ENCODE results near the gene MRPS23. TPM values are rescaled to one million over a fixed set of nuclear protein-coding genes. Genes with fewer than 3 reads are reported as not detected.

Gene MRPS23
- total and polyA plus RNA-seq, 8 donors: 5.8 to 25.4 (median 15.2) TPM

DNA sequence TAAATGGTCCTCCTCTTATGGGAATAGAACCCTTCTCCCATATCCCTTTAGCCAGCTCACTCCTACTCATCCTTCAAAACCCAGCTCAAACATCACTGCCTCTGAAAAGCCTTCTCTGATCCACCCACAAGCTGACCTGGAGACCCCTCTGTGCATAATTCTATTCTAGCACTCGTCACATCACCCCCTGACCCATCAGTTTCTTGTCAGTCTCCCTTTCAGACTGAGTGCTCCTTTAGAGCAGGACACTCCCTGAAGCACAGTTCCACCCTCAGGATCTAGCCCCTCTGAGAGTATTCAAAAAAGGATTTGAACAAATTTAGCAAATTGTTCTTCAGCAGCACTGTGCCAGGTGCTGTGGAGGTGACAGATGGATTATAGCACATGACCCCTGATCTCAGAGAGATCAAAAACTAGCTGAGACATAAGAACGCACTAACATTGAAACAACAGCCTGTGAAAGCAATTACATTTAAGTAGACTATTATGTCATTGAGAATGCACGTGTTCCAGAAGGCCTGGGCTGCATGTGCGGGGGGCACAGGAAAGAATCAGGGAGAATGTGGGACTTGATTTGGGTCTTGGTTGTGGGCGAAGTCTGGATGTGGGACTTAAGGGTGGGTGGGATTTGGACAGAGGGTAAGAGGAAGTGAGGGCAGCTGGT is 43.5 kb downstream of the MRPS23 start:
- Histone ChIP-seq H3K27me3 (no peaks in the 10 kb centered on the region), H3K4me3 (no peak overlapping the region), H3K9me3 (no peaks in the 10 kb centered on the region), H3K27ac (no peak overlapping the region), H3K4me1 (no peaks in the 10 kb centered on the region), H3K36me3 (no peaks in the 10 kb centered on the region)
- ATAC-seq (no peak), FAIRE-seq (no peak), DNase-seq (no peak)
- WGBS, 2 donors: 52 to 60% methylated on average over 5 of the region's 5 CpGs
- TF ChIP-seq, protein P1, sequence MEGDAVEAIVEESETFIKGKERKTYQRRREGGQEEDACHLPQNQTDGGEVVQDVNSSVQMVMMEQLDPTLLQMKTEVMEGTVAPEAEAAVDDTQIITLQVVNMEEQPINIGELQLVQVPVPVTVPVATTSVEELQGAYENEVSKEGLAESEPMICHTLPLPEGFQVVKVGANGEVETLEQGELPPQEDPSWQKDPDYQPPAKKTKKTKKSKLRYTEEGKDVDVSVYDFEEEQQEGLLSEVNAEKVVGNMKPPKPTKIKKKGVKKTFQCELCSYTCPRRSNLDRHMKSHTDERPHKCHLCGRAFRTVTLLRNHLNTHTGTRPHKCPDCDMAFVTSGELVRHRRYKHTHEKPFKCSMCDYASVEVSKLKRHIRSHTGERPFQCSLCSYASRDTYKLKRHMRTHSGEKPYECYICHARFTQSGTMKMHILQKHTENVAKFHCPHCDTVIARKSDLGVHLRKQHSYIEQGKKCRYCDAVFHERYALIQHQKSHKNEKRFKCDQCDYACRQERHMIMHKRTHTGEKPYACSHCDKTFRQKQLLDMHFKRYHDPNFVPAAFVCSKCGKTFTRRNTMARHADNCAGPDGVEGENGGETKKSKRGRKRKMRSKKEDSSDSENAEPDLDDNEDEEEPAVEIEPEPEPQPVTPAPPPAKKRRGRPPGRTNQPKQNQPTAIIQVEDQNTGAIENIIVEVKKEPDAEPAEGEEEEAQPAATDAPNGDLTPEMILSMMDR (IDR thresholded peaks at IDR 0.05): no peak
- intact Hi-C loops (cut with DNase I): no loop called here

DNA sequence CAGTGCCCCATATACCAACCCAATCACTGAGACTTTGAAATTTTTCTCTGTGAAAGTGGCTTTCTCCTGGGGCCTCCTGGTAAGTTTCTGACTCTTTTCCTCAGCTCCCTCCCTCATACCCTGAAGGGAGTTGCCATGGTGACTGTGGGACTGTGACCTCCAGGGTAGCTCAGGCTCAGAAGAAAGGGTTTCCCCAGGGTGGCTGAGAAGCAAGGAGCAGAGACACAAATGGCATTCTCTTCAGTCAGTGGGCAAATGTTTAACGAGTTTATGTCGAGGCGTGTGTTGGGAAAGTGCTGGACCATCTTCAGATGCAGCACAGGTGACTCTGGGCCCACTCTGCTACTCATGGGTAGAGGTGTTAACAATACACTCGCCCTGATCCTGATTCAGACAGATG is 46.8 kb downstream of the MRPS23 start:
- intact Hi-C loops (cut with DNase I): no loop called here
- H3K36me3 ChIP-seq: no peaks in the 10 kb centered on the region
- ATAC-seq: no peak
- no peaks in the 10 kb centered on the region for H3K4me1 ChIP-seq
- WGBS, 2 donors: 33 to 37% methylated on average over 4 of the region's 4 CpGs
- H3K4me3 ChIP-seq: no peak overlapping the region
- no peaks in the 10 kb centered on the region for H3K27me3 ChIP-seq
- TF ChIP-seq, protein P1 (IDR thresholded peaks at IDR 0.05): no peak
- DNase-seq: no peak
- H3K27ac ChIP-seq: no peak overlapping the region
- H3K9me3 ChIP-seq: no peaks in the 10 kb centered on the region
- FAIRE-seq: no peak

DNA sequence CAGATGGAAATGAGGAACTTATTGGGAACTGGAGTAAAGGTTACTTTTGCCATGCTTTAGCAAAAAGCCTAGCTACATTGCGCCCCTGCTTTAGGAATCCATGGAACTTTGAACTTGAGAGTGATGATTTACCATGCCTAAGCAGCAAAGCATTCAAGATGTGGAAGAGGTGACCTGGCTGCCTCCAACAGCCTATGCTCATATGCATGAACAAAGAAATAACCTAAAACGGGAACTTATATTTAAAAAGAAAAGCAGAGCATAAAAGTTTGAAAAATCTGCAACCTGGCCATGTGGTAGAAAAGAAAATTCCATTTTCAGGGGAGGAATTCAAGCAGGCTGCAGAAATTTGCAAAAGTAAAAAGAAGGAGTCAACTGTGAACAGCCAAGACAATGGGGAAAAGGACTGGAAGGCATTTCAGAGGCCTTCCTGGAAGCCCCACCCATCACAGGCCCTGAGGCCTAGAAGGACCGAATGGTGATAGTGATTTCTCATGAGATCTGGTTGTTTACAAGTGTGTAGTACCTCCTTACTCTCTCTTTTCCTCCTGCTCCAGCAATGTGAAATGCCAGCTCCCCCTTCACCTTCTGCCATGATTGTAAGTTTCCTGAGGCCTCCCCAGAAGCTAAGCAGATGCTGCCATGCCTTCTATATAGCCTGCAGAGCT is 48.7 kb downstream of the MRPS23 start:
- H3K27ac ChIP-seq: no peak overlapping the region
- no peak for DNase-seq
- H3K27me3 ChIP-seq: no peaks in the 10 kb centered on the region
- FAIRE-seq: no peak
- no peaks in the 10 kb centered on the region for H3K9me3 ChIP-seq
- intact Hi-C loops (cut with DNase I): no loop called here
- H3K4me1 ChIP-seq: no peaks in the 10 kb centered on the region
- no peak overlapping the region for H3K4me3 ChIP-seq
- TF ChIP-seq, protein P1 (IDR thresholded peaks at IDR 0.05): no peak
- no peaks in the 10 kb centered on the region for H3K36me3 ChIP-seq
- WGBS, 2 donors: 72 to 94% methylated on average over 3 of the region's 3 CpGs
- ATAC-seq: no peak

DNA sequence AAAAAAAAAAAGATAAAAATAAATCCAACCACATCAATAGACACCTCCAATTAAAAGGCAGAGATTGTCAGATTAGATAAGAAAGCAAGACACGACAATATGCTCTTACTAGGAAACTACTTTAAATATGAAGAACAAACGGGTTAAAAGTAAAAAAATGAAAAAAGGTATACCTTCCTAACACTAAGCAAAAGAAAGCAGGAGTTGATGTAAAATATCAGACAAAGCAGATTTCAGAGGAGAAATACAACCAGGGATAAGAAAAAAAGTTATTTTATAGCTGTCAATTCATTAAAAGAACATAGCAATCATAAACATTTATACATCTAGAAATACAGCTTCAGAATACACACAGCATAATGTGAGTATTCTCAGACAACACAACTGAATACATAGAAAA is 55.0 kb downstream of the MRPS23 start:
- Histone ChIP-seq H3K27me3 (no peaks in the 10 kb centered on the region), H3K9me3 (no peaks in the 10 kb centered on the region), H3K36me3 (no peaks in the 10 kb centered on the region), H3K4me1 (no peaks in the 10 kb centered on the region), H3K27ac (no peak overlapping the region), H3K4me3 (no peak overlapping the region)
- DNase-seq (no peak), ATAC-seq (no peak), FAIRE-seq (no peak)
- intact Hi-C loops (cut with DNase I): no loop called here
- WGBS, 2 donors: 45 to 67% methylated on average over 2 of the region's 2 CpGs
- TF ChIP-seq, protein P1 (IDR thresholded peaks at IDR 0.05): no peak

DNA sequence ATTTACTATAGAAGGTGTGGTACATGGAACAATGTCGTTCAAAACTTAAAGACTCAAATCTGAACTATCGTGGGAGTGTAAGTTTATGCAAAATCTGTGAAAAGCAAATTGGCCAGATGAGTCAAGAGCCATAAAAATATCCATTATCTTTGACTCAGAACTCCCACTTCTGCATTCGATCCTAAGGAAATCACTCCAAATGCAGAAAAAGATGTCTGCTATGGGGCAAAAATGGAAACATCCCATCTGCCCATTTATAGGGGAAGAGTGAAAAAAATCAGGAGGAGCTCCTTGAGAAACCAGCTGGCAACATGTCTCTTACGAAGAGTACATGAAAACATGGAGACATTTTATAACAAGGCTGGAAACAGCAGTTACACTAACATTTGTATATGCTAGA is 61.1 kb downstream of the MRPS23 start:
- ATAC-seq (no peak), DNase-seq (no peak), FAIRE-seq (no peak)
- WGBS, 2 donors: 56 to 75% methylated on average over 4 of the region's 4 CpGs
- Histone ChIP-seq H3K27ac (no peak overlapping the region), H3K9me3 (no peaks in the 10 kb centered on the region), H3K27me3 (no peaks in the 10 kb centered on the region), H3K36me3 (no peaks in the 10 kb centered on the region), H3K4me3 (no peak overlapping the region), H3K4me1 (no peaks in the 10 kb centered on the region)
- TF ChIP-seq, protein P1 (IDR thresholded peaks at IDR 0.05): no peak
- intact Hi-C loops (cut with DNase I): no loop called here

Measured in pancreas (tissue), 10 donors.